Endodermal cell (in vitro differentiated cells): ENCODE measurements around the gene LOXL4. TPM values are rescaled to one million over a fixed set of nuclear protein-coding genes. Genes with fewer than 3 reads are reported as not detected.

ENCODE experiments used
- DNase-seq: peaks from one replicate; pipeline ENCODE4 v3.0.0-alpha.2; 2017
- H3K27ac ChIP-seq: 2 replicates; pipeline ENCODE4 v1.5.1; 2013; ENCODE audit warnings: mild to moderate bottlenecking, low read depth, low read length, moderate library complexity
- H3K27me3 ChIP-seq: 2 replicates; pipeline ENCODE4 v1.6.1; 2013; ENCODE audit warnings: mild to moderate bottlenecking, low read length, moderate library complexity; ENCODE audit not compliant: insufficient read depth, control insufficient read depth, poor library complexity, severe bottlenecking
- H3K36me3 ChIP-seq: 2 replicates; pipeline ENCODE4 v1.7.0; 2013; ENCODE audit warnings: mild to moderate bottlenecking, low read length, moderate library complexity; ENCODE audit not compliant: control insufficient read depth, insufficient read depth
- H3K4me1 ChIP-seq: one replicate; pipeline ENCODE4 v1.7.0; 2013; ENCODE audit warnings: low read length; ENCODE audit not compliant: control insufficient read depth, insufficient read depth
- H3K4me3 ChIP-seq: 2 replicates; pipeline ENCODE4 v1.5.1; 2013; ENCODE audit warnings: mild to moderate bottlenecking, low read length, moderate library complexity
- H3K9ac ChIP-seq: 2 replicates; pipeline ENCODE4 v1.6.1; 2013; ENCODE audit warnings: mild to moderate bottlenecking, low read length, moderate library complexity; ENCODE audit not compliant: poor library complexity, severe bottlenecking; ENCODE audit errors: extremely low read depth
- H3K9me3 ChIP-seq: 2 replicates; pipeline ENCODE4 v1.6.1; 2013; ENCODE audit warnings: mild to moderate bottlenecking, low read length, moderate library complexity; ENCODE audit not compliant: control insufficient read depth
- H3K27ac Mint-ChIP-seq: 2 replicates; pipeline ENCODE4 v1.8.0; 2020; ENCODE audit warnings: mixed read lengths
- H3K27me3 Mint-ChIP-seq: 2 replicates; pipeline ENCODE4 v1.8.0; 2021; ENCODE audit warnings: mild to moderate bottlenecking, mixed read lengths; ENCODE audit not compliant: insufficient read depth
- H3K36me3 Mint-ChIP-seq: 2 replicates; pipeline ENCODE4 v1.8.0; 2020; ENCODE audit warnings: low read depth, mixed read lengths
- H3K4me1 Mint-ChIP-seq: 2 replicates; pipeline ENCODE4 v1.8.0; 2020; ENCODE audit warnings: mixed read lengths
- H3K4me3 Mint-ChIP-seq: 2 replicates; pipeline ENCODE4 v1.8.0; 2020; ENCODE audit warnings: mild to moderate bottlenecking, moderate library complexity, mixed read lengths
- H3K9me3 Mint-ChIP-seq: 2 replicates; pipeline ENCODE4 v1.8.0; 2020; ENCODE audit warnings: mild to moderate bottlenecking, mixed read lengths
- CTCF ChIP-seq: fragments of 200-600 bp; sonication (generic); conservative IDR thresholded peaks from 2 replicates; pipeline ENCODE4 v1.5.0; 2021; ENCODE audit warnings: antibody characterized with exemption, mild to moderate bottlenecking
- WGBS, 2 experiments: methylation state at CpG; one replicate each; pipeline versions ENCODE4 v1.1.5 to v1.1.7; 2013; ENCODE audit warnings: missing lambda C conversion rate in 2 of 2, mixed read lengths in 1 of 2; ENCODE audit not compliant: insufficient coverage in 1 of 2, insufficient read length in 1 of 2; 5-methylcytosine and 5-hydroxymethylcytosine counted together
- total RNA-seq, 2 donors: library from RNA; stranded (reverse); fragmentation: NEBNext Ultra II Directional in 1 of 2; extraction: Animal tissue kit (Norgen Biotek cat#: 25700) in 1 of 2; gene quantifications; 2 replicates in 1 of 2; 3 replicates in 1 of 2; pipeline ENCODE4 v1.2.1, GENCODE V29; 2021

LOXL4 gene
- total RNA-seq, 2 donors from 2014 or later: 0.57 to 0.77 TPM

- no peaks in the 10 kb centered on the region for H3K27me3 Mint-ChIP-seq
- H3K9ac ChIP-seq: no peak overlapping the region
- DNase-seq: no peak
- no peak overlapping the region for H3K4me3 Mint-ChIP-seq
- peaks cover 4% of the 10 kb centered on the region for H3K36me3 Mint-ChIP-seq
- no peak for TF ChIP-seq CTCF
- H3K36me3 ChIP-seq: peaks cover 23% of the 10 kb centered on the region
- peaks cover 5% of the 10 kb centered on the region for H3K4me1 Mint-ChIP-seq
- H3K9me3 ChIP-seq: no peaks in the 10 kb centered on the region
- no peak overlapping the region for H3K27ac Mint-ChIP-seq
- H3K4me3 ChIP-seq: no peak overlapping the region
- H3K27me3 ChIP-seq: no peaks in the 10 kb centered on the region
- no peaks in the 10 kb centered on the region for H3K9me3 Mint-ChIP-seq
- H3K27ac ChIP-seq: no peak overlapping the region
- WGBS, 2 experiments: 91 to 100% methylated on average over 6 to 8 of the region's 8 CpGs
- peaks cover 10% of the 10 kb centered on the region for H3K4me1 ChIP-seq
Observed at GRCh38 chr10:98251399-98251798, 16.6 kb downstream of the LOXL4 start.

GRCh38 chr10:98249134-98249533 lies 18.9 kb downstream of the LOXL4 start:
- H3K9ac ChIP-seq: no peak overlapping the region
- H3K27me3 ChIP-seq: no peaks in the 10 kb centered on the region
- H3K27ac ChIP-seq: peak overlapping the region; percentile 1
- Mint-ChIP-seq H3K9me3 (no peaks in the 10 kb centered on the region), H3K4me1 (peaks cover 5% of the 10 kb centered on the region), H3K36me3 (peaks cover 11% of the 10 kb centered on the region), H3K27ac (no peak overlapping the region), H3K27me3 (no peaks in the 10 kb centered on the region), H3K4me3 (no peak overlapping the region)
- WGBS, 2 experiments: 88 to 100% methylated on average over 1 to 3 of the region's 3 CpGs
- no peaks in the 10 kb centered on the region for H3K9me3 ChIP-seq
- no peak overlapping the region for H3K4me3 ChIP-seq
- peaks cover 10% of the 10 kb centered on the region for H3K4me1 ChIP-seq
- no peak for DNase-seq
- H3K36me3 ChIP-seq: peaks cover 45% of the 10 kb centered on the region
- no peak for TF ChIP-seq CTCF

GRCh38 chr10:98248018-98248417 lies 20.0 kb downstream of the LOXL4 start:
- H3K4me3 Mint-ChIP-seq: no peak overlapping the region
- no peak for TF ChIP-seq CTCF
- no peak for DNase-seq
- no peaks in the 10 kb centered on the region for H3K9me3 Mint-ChIP-seq
- Histone ChIP-seq H3K9ac (no peak overlapping the region), H3K4me3 (no peak overlapping the region), H3K27me3 (no peaks in the 10 kb centered on the region), H3K4me1 (peaks cover 10% of the 10 kb centered on the region), H3K27ac (no peak overlapping the region), H3K36me3 (peaks cover 49% of the 10 kb centered on the region), H3K9me3 (no peaks in the 10 kb centered on the region)
- H3K27me3 Mint-ChIP-seq: no peaks in the 10 kb centered on the region
- peaks cover 5% of the 10 kb centered on the region for H3K4me1 Mint-ChIP-seq
- no peak overlapping the region for H3K27ac Mint-ChIP-seq
- H3K36me3 Mint-ChIP-seq: peaks cover 15% of the 10 kb centered on the region
- 94% methylated on average over 2 to 4 of the region's 4 CpGs for WGBS, 2 experiments
